Mesendoderm (in vitro differentiated cells): Measurements from ENCODE around the gene SSC4D.

Experiments
- DNase-seq: peaks from one replicate; pipeline ENCODE4 v3.0.0; 2013
- H2AK5ac ChIP-seq: 2 replicates; pipeline ENCODE4 v1.6.1; 2013; ENCODE audit warnings: low read length, inconsistent platforms
- H2BK120ac ChIP-seq: 2 replicates; pipeline ENCODE4 v1.6.1; 2013; ENCODE audit warnings: low read depth, mild to moderate bottlenecking, low read length, moderate library complexity, mixed read lengths
- H2BK15ac ChIP-seq: replicated peaks from 2 replicates; pipeline ENCODE4 v1.6.1; 2013; ENCODE audit warnings: low read depth, mild to moderate bottlenecking, moderate library complexity
- H2BK5ac ChIP-seq: 2 replicates; pipeline ENCODE4 v1.6.1; 2013; ENCODE audit warnings: low read length, inconsistent platforms
- H3K18ac ChIP-seq: 2 replicates; pipeline ENCODE4 v1.6.1; 2013; ENCODE audit warnings: mild to moderate bottlenecking, low read length, mixed read lengths
- H3K23ac ChIP-seq: one replicate; pipeline ENCODE4 v1.6.1; 2013; ENCODE audit warnings: low read length
- H3K27ac ChIP-seq: 2 replicates; pipeline ENCODE4 v1.5.1; 2013; ENCODE audit warnings: low read depth, mild to moderate bottlenecking, inconsistent platforms, low read length, moderate library complexity
- H3K27me3 ChIP-seq: 2 replicates; pipeline ENCODE4 v1.6.1; 2013; ENCODE audit warnings: low read length, control low read depth, mild to moderate bottlenecking, inconsistent platforms; ENCODE audit not compliant: insufficient read depth, poor library complexity
- H3K36me3 ChIP-seq: 2 replicates; pipeline ENCODE4 v1.6.1; 2013; ENCODE audit warnings: low read length, inconsistent platforms; ENCODE audit not compliant: control insufficient read depth, insufficient read depth
- H3K4ac ChIP-seq: one replicate; pipeline ENCODE4 v1.6.1; 2013; ENCODE audit warnings: low read depth, mild to moderate bottlenecking, low read length, moderate library complexity
- H3K4me1 ChIP-seq: 2 replicates; pipeline ENCODE4 v1.6.1; 2013; ENCODE audit warnings: low read depth, low read length, inconsistent platforms; ENCODE audit not compliant: control insufficient read depth
- H3K4me2 ChIP-seq: 2 replicates; pipeline ENCODE4 v1.6.1; 2013; ENCODE audit warnings: low read length
- H3K4me3 ChIP-seq: 2 replicates; pipeline ENCODE4 v1.5.1; 2013; ENCODE audit warnings: mild to moderate bottlenecking, low read length
- H3K56ac ChIP-seq: one replicate; pipeline ENCODE4 v1.6.1; 2013; ENCODE audit warnings: low read length
- H3K79me1 ChIP-seq: 2 replicates; pipeline ENCODE4 v1.6.1; 2013; ENCODE audit warnings: low read length, inconsistent platforms
- H3K79me2 ChIP-seq: 2 replicates; pipeline ENCODE4 v1.6.1; 2013; ENCODE audit warnings: mild to moderate bottlenecking, low read length; ENCODE audit not compliant: control insufficient read depth, insufficient read depth
- H3K9ac ChIP-seq: 2 replicates; pipeline ENCODE4 v1.6.1; 2013; ENCODE audit warnings: low read length, inconsistent platforms
- H4K5ac ChIP-seq: one replicate; pipeline ENCODE4 v1.6.1; 2013; ENCODE audit warnings: low read length
- H4K8ac ChIP-seq: one replicate; pipeline ENCODE4 v1.6.1; 2013; ENCODE audit warnings: low read depth, mild to moderate bottlenecking, control low read depth, low read length, moderate library complexity
- WGBS: extraction: QIAGEN DNeasy Blood & Tissue Kit; methylation state at CpG from one replicate; pipeline ENCODE4 v1.1.7; 2013; ENCODE audit warnings: low lambda C conversion rate, missing lambda C conversion rate; ENCODE audit not compliant: insufficient coverage; ENCODE audit errors: extremely low coverage; 5-methylcytosine and 5-hydroxymethylcytosine counted together

SSC4D gene

DNA sequence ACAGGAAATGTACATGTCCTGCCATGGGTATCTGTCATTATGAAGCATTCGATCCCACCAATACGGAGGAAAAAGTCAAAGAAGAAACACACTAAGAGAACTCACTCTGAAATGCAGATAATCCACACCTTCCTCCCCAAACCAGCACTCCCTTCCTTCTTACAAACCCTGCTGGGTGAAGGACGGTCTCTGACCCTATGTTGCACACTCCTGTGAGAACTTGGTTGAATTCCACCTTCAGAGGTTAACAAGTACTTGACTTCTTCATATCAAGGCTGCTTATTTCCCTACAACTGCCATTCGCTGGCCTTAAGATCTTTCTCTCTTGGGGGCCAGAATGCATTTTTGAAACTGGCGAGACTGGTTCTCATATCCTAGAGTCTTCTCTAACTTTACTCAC, 67.3 kb downstream of the SSC4D start:
- WGBS: no CpG with 5 or more reads among the region's 5 CpGs
- H3K4me1 ChIP-seq: no peaks in the 10 kb centered on the region

DNA sequence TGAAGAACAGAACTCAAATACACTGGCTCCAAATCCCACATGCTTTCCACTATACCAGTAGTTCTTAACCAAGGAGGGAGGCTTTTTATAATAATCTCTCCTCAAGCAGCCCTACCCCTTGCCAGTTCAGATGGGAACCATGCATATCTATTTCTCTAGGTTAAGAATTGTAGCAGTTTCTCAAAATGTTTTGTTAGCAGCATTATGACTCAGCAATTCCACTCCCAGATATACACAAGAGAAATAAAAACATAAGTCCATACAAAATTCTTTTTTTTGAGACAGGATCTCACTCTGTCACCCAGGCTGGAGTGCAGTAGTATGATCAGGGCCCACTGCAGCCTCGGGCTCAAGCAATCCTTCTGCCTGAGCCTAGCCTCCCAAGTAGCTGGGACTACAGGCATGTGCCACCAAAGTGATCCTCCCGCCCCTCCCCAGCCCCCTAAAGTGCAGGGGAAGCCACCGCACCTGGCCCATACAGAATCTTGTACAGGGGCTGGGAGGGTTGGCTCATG, 68.8 kb downstream of the SSC4D start:
- H4K8ac ChIP-seq: no peak overlapping the region
- no peak overlapping the region for H3K18ac ChIP-seq
- H3K4me3 ChIP-seq: no peak overlapping the region
- H3K79me2 ChIP-seq: peaks cover 91% of the 10 kb centered on the region
- no CpG with 5 or more reads among the region's 3 CpGs for WGBS
- no peak overlapping the region for H3K27ac ChIP-seq
- H2BK15ac ChIP-seq: no peak overlapping the region
- H3K56ac ChIP-seq: no peak overlapping the region
- DNase-seq: no peak
- H3K4me2 ChIP-seq: no peak overlapping the region
- no peak overlapping the region for H3K23ac ChIP-seq
- H3K79me1 ChIP-seq: peaks cover 12% of the 10 kb centered on the region
- H2AK5ac ChIP-seq: no peak overlapping the region
- no peaks in the 10 kb centered on the region for H3K4me1 ChIP-seq
- no peak overlapping the region for H2BK5ac ChIP-seq
- H3K9ac ChIP-seq: no peak overlapping the region
- H3K4ac ChIP-seq: no peak overlapping the region
- peaks cover 9% of the 10 kb centered on the region for H3K36me3 ChIP-seq
- H3K27me3 ChIP-seq: no peaks in the 10 kb centered on the region
- H2BK120ac ChIP-seq: no peak overlapping the region
- no peak overlapping the region for H4K5ac ChIP-seq

More for the DNA sequence above, 67.3 kb downstream of the SSC4D start:
- Histone ChIP-seq H3K27me3 (no peaks in the 10 kb centered on the region), H2AK5ac (no peak overlapping the region), H3K18ac (no peak overlapping the region), H3K36me3 (peaks cover 15% of the 10 kb centered on the region), H3K4me2 (no peak overlapping the region), H3K23ac (no peak overlapping the region), H3K27ac (no peak overlapping the region), H3K79me2 (peaks cover 91% of the 10 kb centered on the region), H2BK5ac (no peak overlapping the region), H3K9ac (no peak overlapping the region), H4K5ac (no peak overlapping the region), H3K56ac (no peak overlapping the region), H4K8ac (no peak overlapping the region), H3K79me1 (peaks cover 15% of the 10 kb centered on the region), H2BK120ac (no peak overlapping the region), H2BK15ac (no peak overlapping the region), H3K4ac (no peak overlapping the region), H3K4me3 (no peak overlapping the region)
- no peak for DNase-seq
